NCI-H526 treated with DMSO at 0.1 percent for 48 hours (cell line): Measurements from ENCODE around the gene CCDC40.
A peak's percentile ranks its signal among the peaks of the same experiment; 100 is the strongest.
"Not testable (repeated sequence)": the region's sequence is repeated elsewhere in the genome, so short reads cannot be mapped to it uniquely, and the experiment has no call there.

Experiments
- DNase-seq: peaks from one replicate; lab custom pipeline; 2025; lab: John Stamatoyannopoulos, UW

Gene CCDC40

DNA sequence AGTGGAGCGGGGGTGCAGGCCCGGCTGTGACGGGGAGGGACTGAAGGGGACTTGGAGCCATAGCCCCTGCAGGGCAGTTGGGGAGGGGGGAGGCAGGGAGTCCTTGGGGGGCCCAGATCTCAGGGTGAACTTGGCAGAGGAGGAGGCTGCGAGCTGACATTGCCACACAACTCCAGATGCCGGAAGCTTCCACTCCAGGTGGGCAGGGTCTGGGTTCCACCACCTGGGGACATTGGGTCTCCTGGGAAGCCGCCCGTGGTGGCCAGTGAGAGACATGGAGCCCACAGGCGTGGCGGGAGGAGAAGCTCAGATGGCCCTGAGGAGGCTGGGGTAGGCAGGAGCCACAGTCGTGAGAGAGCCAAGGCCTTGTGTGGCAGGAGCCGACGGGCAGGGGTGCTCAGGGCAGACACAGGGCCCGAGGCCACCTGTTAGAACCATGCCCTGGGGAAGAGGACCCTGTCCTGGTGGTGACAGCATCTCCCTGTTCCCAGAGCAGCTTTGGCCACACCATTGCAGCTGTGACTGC lies 46.8 kb downstream of the CCDC40 start:
- no peak for DNase-seq

DNA sequence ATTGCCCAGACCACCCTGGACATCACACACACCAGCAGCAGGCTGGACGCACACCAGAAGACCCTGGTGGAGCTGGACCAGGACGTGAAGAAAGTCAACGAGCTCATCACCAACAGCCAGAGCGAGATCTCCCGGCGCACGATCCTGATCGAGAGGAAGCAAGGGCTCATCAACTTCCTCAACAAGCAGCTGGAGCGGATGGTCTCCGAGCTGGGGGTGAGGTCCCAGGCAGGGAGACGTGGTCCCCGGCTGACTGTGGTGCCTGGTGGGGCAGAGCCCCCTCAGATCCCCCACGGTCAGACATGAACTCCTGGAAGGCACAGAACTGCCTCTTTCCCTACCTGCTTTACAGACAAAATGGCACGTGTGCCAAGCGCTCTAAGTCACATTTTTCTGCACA lies 48.3 kb downstream of the CCDC40 start:
- no peak for DNase-seq

DNA sequence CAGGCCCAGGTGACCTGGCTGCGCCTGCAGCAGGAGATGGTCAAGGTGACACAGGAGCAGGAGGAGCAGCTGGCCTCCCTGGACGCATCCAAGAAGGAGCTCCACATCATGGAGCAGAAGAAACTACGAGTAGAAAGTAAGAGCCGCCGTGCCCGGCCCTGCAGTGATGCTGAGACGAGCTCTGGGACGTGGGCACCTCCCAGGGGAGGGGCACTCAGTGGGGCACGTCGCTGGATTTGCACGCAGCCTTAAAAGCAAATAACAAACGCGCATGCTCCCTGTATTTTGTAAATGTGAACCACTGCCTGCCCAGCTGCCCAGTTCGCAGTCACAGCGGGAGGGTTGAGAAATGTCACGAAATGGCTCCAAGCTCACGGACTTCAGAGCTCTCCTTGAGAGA lies 49.6 kb downstream of the CCDC40 start:
- DNase-seq = no peak

DNA sequence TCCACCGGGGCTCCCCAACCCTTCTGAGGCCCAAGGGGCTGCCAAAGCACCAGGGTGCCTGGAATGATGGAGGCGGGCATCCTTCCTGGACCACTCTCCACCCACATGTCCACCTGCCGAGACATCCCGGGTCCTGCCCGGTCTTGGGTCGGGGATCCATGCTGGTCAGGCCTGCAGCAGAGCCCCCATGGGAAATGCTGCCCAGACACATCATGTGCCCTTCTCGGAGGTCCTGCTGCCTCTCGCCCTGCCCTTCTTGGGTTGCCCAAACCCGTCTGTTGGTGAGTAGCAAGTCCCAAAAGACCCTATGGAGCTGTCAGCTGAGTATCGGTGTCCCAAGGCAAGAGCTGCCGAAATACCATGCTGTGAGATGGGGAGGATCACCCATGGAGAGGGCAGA lies 50.2 kb downstream of the CCDC40 start:
- DNase-seq = no peak

DNA sequence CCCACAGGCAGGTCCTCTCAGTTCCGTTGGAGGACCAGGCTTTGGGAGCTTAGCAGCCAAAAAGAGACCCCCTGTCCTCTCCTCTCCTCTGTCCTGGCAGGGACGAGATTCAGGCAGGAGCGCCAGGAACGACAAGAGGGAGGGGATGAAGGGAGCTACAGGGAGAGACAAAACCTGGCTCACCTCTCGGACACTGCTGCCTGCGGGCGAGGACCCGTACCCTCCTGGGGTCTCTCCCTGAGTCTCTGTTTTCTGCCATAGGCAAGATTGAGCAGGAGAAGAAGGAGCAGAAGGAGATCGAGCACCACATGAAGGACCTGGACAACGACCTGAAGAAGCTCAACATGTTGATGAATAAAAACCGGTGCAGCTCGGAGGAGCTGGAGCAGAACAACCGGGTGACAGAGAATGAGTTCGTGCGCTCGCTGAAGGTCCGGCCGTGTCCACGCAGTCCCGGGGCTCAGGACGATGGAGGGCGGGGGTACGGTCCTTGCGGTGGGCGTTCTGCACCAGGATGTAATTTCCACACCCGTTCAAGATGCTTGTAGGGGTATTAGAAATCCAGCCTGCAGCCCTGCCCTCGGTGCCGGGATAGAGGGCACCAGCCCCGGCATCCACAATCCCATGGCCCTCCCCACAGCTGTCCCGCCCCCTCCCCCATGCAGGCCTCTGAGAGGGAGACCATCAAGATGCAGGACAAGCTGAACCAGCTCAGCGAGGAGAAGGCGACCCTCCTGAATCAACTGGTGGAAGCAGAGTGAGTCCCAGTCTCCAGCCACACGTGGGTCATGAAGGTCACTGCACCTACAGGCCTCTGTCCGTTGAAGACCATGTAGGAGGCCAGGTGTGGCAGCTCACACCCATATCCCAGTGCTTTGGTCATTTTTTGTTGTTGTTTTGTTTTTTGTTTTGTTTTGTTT lies 51.2 kb downstream of the CCDC40 start:
- DNase-seq = no peak

DNA sequence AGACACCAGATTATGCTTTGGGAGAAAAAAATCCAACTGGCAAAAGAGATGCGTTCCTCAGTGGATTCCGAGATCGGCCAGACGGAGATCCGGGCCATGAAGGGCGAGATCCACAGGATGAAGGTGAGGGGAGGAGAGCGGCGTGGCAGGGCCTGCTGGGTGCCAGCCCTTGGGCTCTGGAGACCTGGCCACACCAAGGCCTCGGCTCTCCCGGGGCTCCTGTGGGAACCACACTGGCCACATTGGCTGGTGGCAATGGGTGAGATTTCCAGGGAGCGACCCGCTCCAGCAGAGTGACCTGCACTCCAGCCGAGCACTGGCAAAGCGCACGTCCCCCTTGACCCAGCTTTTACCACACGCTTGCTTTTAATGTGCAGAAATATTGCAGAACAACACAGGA lies 53.3 kb downstream of the CCDC40 start:
- no peak for DNase-seq

DNA sequence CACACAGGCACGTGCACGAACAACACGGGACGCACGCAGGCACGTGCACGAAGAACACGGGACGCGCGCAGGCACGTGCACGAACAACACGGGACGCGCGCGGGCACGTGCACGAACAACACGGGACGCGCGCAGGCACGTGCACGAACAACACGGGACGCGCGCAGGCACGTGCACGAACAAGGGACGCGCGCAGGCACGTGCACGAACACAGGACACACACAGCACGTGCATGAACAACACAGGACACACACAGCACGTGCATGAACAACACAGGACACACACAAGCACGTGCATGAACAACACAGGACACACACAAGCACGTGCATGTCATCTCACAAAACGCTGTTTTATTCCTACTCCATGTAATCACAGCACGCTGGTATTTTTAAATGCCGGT lies 53.7 kb downstream of the CCDC40 start:
- DNase-seq = not testable (repeated sequence)

DNA sequence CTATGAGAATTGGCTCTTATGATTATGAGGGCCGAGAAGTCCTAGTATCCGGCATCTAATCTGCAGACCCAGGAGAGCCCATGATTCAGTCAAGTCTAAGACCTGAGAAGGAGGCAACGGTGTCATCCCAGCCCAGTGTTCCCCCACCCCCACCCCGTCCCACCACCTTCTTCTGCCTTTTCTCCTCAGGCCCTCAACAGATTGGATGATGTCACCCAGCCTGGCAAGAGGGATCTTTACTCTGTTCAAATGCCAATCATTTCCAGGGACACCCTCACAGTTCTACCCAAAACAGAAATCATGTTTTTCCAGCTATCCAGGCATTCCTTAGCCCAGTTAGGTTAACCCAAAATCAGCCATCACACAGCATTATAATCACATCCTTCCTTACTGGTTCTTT lies 54.9 kb downstream of the CCDC40 start:
- DNase-seq = no peak

DNA sequence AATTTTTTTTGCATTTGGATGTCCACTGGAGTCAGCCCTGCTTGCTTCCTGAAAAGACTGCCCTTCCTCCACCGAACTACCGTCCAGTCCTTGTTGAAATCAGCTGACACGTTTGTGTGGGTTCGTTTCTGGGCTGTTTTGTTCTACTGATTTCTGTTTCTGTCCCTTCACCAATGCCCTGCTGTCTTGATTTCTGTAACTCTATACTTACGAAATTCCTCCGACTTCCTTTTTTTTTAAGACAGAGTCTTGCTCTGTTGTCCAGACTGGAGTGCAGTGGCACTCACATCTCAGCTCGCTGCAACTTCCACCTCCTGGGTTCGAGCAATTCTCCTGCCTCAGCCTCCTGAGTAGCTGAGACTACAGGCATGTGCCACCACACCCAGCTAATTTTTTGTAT lies 56.5 kb downstream of the CCDC40 start:
- no peak for DNase-seq

DNA sequence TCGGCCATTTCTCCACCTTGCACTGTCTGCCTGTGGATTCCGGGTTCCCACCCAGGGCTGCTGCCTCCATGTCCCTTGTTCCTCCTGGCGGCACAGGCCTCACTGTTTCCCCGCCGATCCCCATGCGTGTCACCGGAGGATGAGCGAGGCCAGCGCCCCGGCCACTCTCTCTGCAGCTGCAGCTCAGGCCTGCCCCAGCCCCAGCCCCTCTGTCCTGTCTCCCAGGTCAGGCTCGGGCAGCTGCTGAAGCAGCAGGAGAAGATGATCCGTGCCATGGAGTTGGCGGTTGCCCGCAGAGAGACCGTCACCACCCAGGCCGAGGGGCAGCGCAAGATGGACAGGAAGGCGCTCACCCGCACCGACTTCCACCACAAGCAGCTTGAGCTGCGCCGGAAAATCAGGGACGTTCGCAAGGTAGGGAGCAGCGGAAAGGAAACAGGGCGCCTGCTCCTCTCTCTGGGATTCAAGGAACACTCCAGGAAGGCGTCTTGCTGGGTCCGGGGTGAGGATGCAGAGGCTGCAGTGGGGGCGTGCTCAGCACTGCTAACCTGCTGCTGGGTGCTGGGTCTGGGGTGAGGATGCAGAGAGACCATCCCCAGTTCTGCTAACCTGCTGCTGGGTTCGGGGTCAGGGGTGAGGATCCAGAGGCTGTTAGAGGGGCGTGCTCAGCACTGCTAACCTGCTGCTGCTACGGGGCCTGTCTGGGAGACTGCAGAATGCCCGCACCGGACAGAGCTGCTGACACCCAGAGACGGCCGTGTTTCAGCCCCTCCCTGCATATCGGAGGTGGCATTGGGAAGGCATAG lies 58.8 kb downstream of the CCDC40 start:
- DNase-seq = no peak

DNA sequence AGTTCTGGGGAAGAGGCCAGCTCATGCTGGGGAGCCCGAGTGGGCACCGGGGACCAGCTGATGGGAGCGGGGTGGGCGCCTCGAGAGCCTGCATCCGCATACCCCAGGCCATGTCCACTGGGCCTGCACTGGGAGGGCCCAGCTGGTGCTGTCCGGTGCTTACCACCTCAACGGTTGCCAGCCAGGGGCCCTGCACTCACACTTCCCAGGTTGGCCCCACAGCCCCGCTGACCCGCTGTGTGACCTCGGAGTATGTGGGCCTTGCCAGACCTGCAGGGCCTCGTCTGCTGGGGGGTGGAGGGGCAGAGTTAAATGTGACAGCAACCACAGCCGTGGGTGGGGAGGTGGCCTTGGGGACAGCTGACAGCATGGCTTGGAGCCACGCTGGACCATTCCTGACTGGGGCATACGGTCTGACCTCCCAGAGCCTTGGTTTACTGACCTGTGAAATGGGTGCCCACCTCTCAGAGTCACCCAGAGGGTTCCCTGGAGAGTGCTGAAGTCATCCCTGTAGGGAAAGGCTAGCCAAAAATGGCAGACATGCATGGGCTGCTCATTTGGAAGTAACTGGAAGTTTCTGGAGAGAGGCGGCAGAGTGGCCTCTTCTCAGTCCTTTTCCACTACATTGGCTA lies 59.5 kb downstream of the CCDC40 start:
- no peak for DNase-seq

DNA sequence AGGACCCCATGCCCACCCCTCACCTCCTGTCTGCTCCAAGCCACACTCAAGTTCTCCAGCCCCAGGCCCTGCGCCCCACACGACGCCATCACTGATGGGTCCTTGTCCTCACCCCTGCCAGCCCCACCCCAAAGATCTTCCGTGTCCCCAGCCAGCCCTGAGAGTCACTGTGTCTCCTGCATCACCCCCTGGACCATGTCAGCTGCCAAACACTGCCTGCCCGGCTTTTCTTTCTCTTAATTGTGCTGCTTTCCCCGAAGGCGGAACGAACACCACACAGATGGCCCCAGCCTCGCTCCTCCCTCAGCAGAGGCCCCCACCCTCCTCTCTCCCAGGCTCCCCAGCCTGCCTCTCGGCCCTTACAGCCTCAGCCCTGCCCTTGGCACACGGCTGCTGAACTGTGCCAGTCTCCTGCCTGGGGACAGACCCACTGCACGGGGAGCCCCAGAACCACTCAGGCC lies 60.1 kb downstream of the CCDC40 start:
- no peak for DNase-seq

DNA sequence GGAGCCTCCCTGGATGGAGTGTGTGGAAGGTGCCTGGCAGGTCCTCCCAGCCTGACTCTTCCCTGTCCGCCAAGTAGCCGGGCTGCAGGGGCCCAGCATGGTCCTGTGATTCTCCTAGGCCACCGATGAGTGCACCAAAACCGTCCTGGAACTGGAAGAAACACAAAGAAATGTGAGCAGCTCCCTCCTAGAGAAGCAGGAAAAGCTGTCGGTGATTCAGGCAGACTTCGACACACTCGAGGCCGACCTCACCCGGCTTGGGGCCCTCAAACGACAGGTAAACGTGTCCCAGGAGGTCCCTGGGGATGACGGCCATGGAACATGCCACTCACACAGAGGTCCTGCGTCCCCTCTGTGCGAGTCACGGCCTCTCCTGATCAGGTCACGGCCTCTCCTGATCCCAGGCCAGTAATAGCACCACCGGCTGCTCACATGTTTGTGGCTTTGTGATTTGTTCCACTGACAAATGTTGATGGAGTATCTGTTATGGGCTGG lies 60.7 kb downstream of the CCDC40 start:
- DNase-seq = no peak

DNA sequence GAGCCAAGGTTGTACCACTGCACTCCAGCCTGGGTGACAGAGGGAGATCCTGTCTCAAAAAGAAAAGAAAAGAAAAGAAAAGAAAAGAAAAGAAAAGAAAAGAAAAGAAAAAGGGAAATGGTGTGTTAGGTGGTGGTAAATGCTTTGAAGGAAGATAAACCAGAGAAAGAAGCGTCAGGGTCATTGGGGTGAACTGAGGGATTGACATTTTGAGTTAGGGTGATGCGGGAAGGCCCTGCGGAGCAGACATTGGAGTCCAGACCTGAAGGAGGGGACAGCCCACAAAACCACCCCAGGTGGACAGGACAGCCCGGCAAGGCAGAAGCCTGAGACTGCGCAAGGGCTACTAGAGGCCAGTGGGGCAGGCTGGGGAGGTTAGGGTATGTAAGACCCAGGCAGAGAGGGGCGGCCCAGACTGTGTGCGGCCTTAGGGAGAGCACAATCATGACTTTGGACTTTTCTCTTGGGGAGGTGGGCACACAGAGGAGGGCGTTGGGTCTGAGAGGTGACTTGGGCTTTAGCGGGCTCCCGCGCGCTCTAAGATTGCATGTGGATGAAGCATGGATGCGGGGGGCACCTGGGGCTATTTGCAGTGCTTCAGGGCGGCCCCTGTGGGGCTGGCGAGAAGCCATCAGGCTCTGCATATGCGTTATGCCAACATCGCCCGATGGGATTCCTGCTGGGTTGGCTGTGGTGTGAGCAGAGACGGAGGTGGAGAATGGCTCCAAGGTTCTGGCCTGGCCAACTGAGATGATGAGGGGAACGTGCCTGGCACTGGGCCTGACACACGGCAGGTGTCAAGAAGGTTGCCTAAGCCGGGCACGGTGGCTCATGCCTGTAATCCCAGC lies 61.6 kb downstream of the CCDC40 start:
- DNase-seq = no peak

DNA sequence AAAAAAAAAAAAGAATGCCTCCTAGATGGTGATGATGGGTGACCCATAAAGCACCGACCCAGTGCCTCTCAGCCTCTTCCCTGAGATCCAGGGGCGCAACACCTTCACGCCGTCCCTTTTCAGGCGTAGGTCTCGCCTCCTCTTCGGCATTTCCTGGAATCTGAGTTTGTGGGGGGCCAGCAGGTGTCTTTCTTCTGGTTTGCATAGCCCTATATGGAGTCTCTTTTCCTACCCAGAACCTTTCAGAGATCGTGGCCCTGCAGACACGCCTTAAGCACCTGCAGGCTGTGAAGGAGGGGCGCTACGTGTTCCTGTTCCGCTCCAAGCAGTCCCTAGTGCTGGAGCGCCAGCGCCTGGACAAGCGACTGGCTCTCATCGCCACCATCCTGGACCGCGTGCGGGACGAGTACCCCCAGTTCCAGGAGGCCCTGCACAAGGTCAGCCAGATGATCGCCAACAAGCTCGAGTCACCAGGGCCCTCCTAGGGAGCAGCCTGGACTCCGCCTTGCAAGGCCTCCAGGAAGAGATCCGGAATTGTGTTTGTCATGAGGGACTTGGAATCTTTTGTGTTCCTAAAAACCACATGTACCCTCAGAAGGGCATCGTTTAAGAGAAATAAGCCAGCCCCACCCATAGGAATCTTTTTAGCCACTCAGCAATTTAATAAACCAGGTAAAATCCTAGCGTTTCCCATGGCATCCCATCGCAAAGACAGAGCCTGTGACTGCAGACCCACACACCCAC lies 63.0 kb downstream of the CCDC40 start:
- no peak for DNase-seq

DNA sequence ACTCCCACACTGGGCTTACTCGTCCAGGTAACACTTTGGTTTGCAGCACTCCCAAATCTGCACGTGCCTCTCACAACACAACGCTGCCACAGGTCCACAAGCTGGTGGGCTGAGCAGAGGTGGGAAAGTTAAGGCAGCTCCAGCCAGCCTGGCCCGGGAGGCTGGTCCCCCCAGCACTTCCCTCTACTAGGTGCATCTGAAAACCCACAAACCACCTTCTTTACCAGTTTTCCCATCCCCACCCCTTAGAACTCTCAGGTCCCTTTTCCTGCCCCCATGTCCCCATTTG lies 63.5 kb downstream of the CCDC40 start:
- DNase-seq = no peak

DNA sequence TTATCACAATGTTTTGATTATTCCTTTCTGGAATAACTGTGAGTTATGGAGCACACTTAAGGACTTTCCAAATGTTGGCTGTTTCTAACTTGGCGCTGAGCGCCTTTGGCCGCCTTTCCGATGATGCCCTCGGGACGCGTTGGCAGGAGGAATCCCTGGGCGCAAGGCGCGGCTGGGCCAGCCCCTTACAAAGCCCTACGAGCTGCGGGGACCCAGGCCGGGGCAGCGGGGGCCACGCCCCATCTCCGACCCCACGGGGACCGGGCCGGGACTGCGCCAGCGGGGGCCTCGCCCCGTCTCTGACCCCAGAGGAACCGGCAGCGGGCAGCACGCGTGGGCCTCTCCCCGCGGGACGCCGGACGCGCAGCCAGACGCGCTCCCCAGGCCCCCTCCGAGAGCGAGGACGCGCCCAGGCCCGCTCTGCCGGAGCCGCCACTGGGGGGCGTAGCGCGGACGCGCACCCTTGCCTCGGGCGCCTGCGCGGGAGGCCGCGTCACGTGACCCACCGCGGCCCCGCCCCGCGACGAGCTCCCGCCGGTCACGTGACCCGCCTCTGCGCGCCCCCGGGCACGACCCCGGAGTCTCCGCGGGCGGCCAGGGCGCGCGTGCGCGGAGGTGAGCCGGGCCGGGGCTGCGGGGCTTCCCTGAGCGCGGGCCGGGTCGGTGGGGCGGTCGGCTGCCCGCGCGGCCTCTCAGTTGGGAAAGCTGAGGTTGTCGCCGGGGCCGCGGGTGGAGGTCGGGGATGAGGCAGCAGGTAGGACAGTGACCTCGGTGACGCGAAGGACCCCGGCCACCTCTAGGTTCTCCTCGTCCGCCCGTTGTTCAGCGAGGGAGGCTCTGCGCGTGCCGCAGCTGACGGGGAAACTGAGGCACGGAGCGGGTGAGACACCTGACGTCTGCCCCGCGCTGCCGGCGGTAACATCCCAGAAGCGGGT lies 64.8 kb downstream of the CCDC40 start, which contains the start of gene GAA:
GAA (plus strand) TSS at position 571 of the 935 bp plus-strand sequence. CDS start 3,006 bp downstream, outside the sequence.
- peak; percentile 74 for DNase-seq

DNA sequence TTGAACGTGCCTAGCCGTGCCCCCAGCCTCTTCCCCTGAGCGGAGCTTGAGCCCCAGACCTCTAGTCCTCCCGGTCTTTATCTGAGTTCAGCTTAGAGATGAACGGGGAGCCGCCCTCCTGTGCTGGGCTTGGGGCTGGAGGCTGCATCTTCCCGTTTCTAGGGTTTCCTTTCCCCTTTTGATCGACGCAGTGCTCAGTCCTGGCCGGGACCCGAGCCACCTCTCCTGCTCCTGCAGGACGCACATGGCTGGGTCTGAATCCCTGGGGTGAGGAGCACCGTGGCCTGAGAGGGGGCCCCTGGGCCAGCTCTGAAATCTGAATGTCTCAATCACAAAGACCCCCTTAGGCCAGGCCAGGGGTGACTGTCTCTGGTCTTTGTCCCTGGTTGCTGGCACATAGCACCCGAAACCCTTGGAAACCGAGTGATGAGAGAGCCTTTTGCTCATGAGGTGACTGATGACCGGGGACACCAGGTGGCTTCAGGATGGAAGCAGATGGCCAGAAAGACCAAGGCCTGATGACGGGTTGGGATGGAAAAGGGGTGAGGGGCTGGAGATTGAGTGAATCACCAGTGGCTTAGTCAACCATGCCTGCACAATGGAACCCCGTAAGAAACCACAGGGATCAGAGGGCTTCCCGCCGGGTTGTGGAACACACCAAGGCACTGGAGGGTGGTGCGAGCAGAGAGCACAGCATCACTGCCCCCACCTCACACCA lies 65.7 kb downstream of the CCDC40 start:
- DNase-seq = no peak
